GM18870 (cell line): Measurements from ENCODE around the gene NOD2.

ENCODE experiments used
- ATAC-seq: cut with Tn5 transposase; IDR thresholded peaks from one replicate; pipeline ENCODE4 v1.9.1; 2021; ENCODE audit warnings: moderate library complexity; ENCODE audit not compliant: unreplicated experiment

NOD2 gene

GRCh38 chr16:50741225-50741780 lies 47.9 kb downstream of the NOD2 start:
- ATAC-seq = no peak

DNA sequence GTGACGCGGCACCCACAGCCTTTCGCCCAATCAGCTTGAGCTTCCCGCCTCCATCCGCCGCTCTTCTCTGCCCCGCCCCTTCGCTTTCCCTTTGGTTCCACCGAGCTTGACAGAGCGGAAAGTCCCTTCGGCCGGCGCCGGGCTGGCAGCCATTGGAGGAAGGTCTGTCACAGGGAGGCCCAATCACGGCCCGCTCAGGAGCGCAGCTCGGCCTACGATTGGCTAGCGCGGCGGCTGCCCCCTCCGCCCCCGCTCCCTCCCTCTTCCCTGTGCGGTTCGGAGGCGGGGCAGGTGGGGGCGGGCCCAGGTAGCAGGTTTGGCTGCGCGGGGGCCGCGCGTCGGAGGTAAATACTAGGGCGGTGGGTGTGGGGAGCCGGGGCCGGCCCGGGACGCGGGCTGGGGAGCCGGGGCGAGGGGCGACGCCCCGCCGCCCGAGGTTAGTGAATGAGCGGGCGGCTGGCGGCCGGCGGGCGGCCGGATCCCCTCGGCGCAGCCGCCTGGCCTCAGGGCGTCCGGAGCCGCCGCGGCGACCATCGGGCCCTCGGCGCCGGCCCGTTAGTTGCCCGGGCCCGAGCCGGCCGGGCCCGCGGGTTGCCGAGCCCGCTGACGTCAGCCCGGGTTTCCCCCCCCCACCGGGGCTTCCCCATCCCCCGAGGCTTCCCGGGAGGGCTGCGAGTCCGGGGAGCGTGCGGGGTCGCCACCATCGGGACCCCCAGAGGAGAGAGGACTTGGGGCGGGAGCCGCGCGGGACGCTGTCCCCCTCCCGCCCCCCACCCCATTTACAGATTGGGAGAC lies 48.6 kb downstream of the NOD2 start, which contains the start of gene CYLD:
Gene CYLD, plus strand, starts transcription at position 306 of the 795 bp plus-strand sequence. CDS start 7,613 bp downstream, outside the sequence.
- peak; percentile 88 for ATAC-seq

GRCh38 chr16:50742576-50743200 lies 49.3 kb downstream of the NOD2 start:
- no peak for ATAC-seq

DNA sequence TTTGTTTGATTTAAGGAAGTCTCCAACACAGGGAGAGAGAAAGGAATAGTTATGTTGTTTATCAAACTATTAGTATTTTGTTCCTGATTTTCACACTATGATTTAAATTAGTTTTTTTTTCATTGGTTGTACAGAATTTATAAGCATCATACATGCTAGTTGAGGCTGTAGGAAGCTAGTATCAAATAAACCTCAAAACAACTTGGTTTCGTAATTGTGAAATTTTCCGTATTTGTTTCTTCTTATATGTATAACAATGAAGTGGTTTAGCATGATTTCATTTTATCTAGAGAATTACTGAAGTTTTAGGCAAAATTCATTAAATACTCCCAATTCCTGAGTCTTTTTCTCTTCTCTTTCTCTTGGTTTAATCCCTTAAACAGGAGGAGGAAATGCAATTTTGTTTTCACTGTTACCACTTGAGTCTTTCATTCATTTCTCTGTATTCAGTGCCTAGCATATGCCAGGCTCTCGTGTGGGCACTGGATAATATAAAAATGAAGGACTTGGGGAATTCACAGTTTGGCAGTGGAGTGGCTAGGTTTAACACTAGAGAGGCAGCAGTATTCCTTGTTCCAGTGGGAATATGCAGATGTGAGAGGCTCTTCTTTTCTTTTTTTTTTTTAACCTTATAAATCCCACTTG lies 50.3 kb downstream of the NOD2 start:
- ATAC-seq = no peak

DNA sequence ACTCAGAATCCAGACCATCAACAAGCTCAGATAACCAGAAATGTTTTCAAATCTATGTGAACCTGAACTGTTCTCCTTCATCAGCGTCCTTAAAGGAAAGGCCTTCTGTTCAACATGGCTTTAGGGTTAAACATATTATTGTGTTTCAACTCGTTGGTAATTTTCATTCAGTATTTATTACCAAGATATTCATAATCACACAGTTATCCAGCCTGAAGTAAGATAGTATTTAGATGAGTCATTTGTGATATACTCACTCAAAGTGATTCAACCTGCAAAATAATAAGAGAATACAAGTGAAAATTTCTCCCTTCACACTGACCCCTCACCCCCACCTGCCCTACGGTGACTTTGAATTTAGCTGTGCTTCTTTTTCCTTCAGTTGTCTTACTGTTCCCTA lies 51.5 kb downstream of the NOD2 start:
- ATAC-seq = no peak

GRCh38 chr16:50745940-50746339 lies 52.5 kb downstream of the NOD2 start:
- no peak for ATAC-seq

DNA sequence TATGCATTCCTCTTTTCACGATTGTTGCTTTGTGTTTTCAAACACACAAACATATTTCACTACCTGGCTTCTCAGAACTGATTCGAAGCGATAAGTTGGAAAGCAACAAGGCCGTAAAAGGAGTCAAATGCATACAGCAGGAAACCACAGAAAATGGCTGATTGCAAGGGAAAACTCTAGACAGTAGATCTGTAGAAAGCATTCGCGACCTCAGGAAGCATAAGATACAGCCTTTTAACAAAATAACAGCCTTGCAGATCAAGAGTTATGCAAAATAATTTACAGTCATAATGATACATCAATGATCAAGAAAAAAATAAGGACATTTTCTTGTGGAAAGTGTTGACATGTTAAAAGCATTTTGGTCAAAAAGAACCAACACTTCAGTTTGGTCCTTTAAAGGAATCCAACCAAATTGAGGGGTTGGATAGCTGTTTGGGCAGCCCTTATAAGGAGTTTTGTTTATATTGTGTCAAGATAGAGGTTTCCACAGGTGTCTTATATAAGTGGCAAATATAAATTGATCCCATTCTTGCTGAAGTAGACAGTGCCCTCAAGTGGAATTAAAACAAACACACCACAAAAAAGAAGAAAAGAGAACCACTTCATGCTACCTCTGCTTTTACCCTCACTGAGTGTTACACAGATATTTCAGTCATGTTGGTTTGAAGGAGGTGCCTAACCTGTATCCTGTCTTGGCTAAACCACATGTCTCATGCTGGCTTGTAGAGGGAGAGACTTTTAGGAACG lies 54.0 kb downstream of the NOD2 start:
- ATAC-seq = peak; percentile 43

DNA sequence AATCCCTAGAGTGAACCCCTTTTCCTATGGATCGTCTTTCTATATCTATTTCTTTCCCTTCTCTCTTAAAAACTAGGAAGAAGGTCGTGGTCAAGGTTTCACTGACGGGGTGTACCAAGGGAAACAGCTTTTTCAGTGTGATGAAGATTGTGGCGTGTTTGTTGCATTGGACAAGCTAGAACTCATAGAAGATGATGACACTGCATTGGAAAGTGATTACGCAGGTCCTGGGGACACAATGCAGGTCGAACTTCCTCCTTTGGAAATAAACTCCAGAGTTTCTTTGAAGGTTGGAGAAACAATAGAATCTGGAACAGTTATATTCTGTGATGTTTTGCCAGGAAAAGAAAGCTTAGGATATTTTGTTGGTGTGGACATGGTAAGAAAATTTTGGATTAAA lies 58.1 kb downstream of the NOD2 start:
- no peak for ATAC-seq

- ATAC-seq = no peak
Observed at GRCh38 chr16:50752471-50753235, 59.2 kb downstream of the NOD2 start.

- no peak for ATAC-seq
Observed at GRCh38 chr16:50756473-50756872, 63.1 kb downstream of the NOD2 start.

DNA sequence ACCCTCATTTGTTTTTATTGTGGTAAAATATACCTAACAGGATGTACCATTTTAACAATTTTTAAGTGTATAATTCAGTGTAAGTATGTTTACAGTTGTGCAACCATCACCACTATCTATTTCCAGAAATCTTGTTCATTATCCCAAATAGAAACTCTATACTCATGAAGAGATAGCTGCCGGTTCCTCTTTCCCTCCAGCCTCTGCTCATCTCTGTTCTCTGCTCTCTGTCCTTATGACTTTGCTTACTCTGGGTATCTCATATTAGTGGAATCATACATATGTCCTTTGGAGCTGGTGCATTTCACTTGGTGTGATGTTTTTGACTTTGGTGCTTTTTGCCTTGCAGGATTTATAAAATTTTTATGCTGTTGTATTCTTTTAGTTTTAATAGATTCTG lies 67.9 kb downstream of the NOD2 start:
- ATAC-seq = no peak

DNA sequence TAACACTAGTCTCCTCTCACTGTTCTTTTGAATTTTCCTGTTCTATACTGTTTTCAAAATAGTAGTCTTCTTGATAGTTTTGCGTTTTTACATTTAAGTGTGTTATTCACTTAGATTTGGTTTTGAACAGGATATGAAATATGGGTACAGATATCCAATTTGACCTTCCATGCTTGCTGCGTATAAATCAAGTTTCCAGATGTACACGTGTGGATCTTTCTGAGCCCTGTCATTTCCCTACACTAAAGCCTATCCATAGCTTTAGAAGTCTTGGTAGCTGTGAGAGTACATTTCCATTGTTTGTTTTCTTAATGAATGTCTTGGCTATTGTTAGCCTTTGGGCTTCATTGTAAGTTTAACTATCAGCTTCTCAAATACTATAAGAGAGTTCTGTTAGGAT lies 68.8 kb downstream of the NOD2 start:
- no peak for ATAC-seq

DNA sequence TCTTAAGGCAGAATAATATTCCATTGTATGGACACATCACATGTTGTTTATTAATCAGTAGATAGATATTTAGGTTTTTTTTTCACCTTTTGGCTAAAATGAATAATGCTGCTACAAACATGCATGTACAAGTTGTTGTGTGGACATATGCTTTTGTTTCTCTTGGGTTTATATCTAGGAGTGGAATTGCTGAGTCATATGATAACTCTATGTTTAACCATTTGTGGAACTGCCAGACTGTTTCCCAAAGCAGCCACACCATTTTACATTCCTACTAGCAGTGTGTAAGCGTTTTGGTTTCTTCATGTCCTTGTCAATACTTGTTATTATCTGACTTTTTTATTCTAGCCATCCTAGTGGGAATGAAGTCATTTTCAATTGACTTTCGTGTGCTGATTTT lies 69.8 kb downstream of the NOD2 start:
- ATAC-seq = no peak

- ATAC-seq = no peak
Observed at GRCh38 chr16:50765260-50765659, 71.9 kb downstream of the NOD2 start.

DNA sequence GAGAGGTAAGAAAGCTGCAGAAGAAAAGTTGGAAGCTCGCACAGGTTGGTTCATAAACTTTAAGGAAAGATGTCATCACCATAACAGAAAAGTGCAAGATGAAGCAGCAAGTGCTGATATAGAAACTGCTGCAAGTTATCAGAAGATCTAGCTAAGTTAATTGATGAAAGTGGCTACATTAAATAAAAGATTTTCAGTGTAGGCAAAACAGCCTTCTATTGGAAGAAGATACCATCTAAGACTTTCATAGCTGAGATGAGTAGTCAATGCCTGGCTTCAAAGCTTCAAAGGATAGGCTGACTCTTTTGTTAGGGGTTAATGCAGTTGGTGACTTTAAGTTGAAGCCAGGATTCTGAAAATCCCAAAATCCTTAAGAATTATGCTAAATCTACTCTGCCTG lies 72.5 kb downstream of the NOD2 start:
- ATAC-seq = no peak

DNA sequence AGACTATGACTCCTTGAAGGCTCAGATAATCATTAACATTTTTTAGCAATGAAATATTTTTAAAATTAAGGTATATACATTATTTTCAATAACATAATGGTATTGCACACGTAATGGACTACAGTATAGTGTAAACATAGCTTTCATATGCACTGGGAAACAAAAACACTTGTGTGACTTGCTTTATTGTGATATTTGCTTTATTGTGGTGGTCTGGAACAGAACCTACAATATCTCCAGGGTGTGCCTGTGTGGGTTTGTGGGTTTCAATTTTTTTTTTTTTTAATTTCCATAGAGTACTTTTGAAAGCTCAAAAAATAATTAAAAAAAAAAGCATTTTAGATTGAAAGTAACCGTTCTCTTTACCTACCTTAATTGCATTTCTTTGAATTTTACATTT lies 73.8 kb downstream of the NOD2 start:
- ATAC-seq = no peak

DNA sequence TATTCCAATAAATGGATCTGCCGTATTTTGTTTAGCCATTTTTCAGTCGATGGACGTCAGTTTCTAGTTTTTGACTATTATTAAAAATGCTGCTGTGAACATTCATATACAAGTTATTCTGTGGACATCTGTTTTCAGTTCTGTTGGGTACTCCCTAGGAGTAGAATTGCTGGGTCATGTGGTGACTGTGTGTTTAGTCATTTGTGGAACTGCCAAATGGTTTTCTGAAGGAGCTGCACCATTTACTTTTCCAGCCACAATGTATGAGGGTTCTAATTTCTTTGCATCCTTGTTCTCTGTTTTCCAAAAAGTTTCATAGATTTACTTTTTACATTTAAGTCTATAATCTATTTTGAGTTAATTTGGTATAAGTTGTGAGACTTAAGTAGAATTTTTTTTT lies 78.0 kb downstream of the NOD2 start:
- no peak for ATAC-seq

GRCh38 chr16:50774405-50774804 lies 81.0 kb downstream of the NOD2 start:
- no peak for ATAC-seq

- no peak for ATAC-seq
Observed at GRCh38 chr16:50774960-50775359, 81.6 kb downstream of the NOD2 start.

GRCh38 chr16:50776037-50776436 lies 82.6 kb downstream of the NOD2 start:
- no peak for ATAC-seq
